WTC11 (cell line): ENCODE results near the gene ZNF598. TPM values are rescaled to one million over a fixed set of nuclear protein-coding genes. Genes with fewer than 3 reads are reported as not detected.

Source experiments
- ATAC-seq: fragments of 200-7000 bp; cut with Tn5 transposase; 2 replicates; pipeline ENCODE4 v1.10.0; 2021; ENCODE audit warnings: mild to moderate bottlenecking, moderate library complexity
- CTCF ChIA-PET: fragments of 300-600 bp; sonication (Branson Sonifier 250); formaldehyde crosslinking; loops from one replicate; lab custom pipeline; 2021; ENCODE audit warnings: antibody characterized with exemption; lab: Charles Lee
- POLR2A ChIA-PET: fragments of 350-600 bp; sonication (Branson Sonifier 250); formaldehyde crosslinking; loops from one replicate; lab custom pipeline; 2021; ENCODE audit warnings: antibody characterized with exemption; lab: Charles Lee
- DNase-seq: peaks from one replicate; pipeline ENCODE4 v3.0.0; 2021; ENCODE audit warnings: low spot score
- H3K27ac Mint-ChIP-seq: 2 replicates; pipeline ENCODE4 v1.8.0; 2021; ENCODE audit warnings: mixed read lengths
- H3K27me3 Mint-ChIP-seq: 2 replicates; pipeline ENCODE4 v1.8.0; 2021; ENCODE audit warnings: low read depth, mild to moderate bottlenecking, moderate library complexity, mixed read lengths
- H3K36me3 Mint-ChIP-seq: 2 replicates; pipeline ENCODE4 v1.8.0; 2021; ENCODE audit warnings: mixed read lengths
- H3K4me1 Mint-ChIP-seq: 2 replicates; pipeline ENCODE4 v1.8.0; 2022; ENCODE audit warnings: mixed read lengths
- H3K4me3 Mint-ChIP-seq: 2 replicates; pipeline ENCODE4 v1.8.0; 2021; ENCODE audit warnings: mild to moderate bottlenecking, moderate library complexity, mixed read lengths
- H3K9me3 Mint-ChIP-seq: 2 replicates; pipeline ENCODE4 v1.8.0; 2021; ENCODE audit warnings: mixed read lengths
- AFF4 ChIP-seq: sonication (generic); formaldehyde crosslinking; IDR thresholded peaks from 2 replicates; pipeline ENCODE4 v1.8.1; 2023; ENCODE audit warnings: mild to moderate bottlenecking, missing genetic modification reagents, borderline replicate concordance
- CREM ChIP-seq: sonication (generic); formaldehyde crosslinking; IDR thresholded peaks from 2 replicates; pipeline ENCODE4 v1.8.1; 2022; ENCODE audit warnings: mild to moderate bottlenecking, missing genetic modification reagents, moderate library complexity
- E2F1 ChIP-seq: sonication (generic); formaldehyde crosslinking; IDR thresholded peaks from 2 replicates; pipeline ENCODE4 v1.8.0; 2022; ENCODE audit warnings: mild to moderate bottlenecking, missing genetic modification reagents
- FOXK1 ChIP-seq: sonication (generic); formaldehyde crosslinking; IDR thresholded peaks from 2 replicates; pipeline ENCODE4 v1.8.0; 2022; ENCODE audit warnings: mild to moderate bottlenecking, moderate library complexity, missing genetic modification reagents
- FOXP1 ChIP-seq: sonication (generic); formaldehyde crosslinking; IDR thresholded peaks from 2 replicates; pipeline ENCODE4 v1.8.0; 2022; ENCODE audit warnings: missing genetic modification reagents, mild to moderate bottlenecking, moderate library complexity, borderline replicate concordance
- IRF1 ChIP-seq: sonication (generic); formaldehyde crosslinking; IDR thresholded peaks from 2 replicates; pipeline ENCODE4 v1.8.0; 2023; ENCODE audit warnings: missing genetic modification reagents
- JUN ChIP-seq: sonication (generic); formaldehyde crosslinking; IDR thresholded peaks from 2 replicates; pipeline ENCODE4 v1.8.0; 2023; ENCODE audit warnings: mild to moderate bottlenecking, missing genetic modification reagents
- MYBL2 ChIP-seq: sonication (generic); formaldehyde crosslinking; IDR thresholded peaks from 2 replicates; pipeline ENCODE4 v1.8.1; 2023; ENCODE audit warnings: mild to moderate bottlenecking, moderate library complexity, missing genetic modification reagents
- NFATC4 ChIP-seq: fragments of 250-450 bp; sonication (Bioruptor Pico); IDR thresholded peaks from 2 replicates; pipeline ENCODE4 v1.9.0; 2021; ENCODE audit warnings: mild to moderate bottlenecking
- NR2C2 ChIP-seq: sonication (generic); formaldehyde crosslinking; IDR thresholded peaks from 2 replicates; pipeline ENCODE4 v1.8.0; 2022; ENCODE audit warnings: mild to moderate bottlenecking, missing genetic modification reagents
- RELA ChIP-seq: sonication (generic); formaldehyde crosslinking; IDR thresholded peaks from 2 replicates; pipeline ENCODE4 v1.8.1; 2022; ENCODE audit warnings: missing genetic modification reagents, mild to moderate bottlenecking, borderline replicate concordance
- SMAD4 ChIP-seq: sonication (generic); formaldehyde crosslinking; IDR thresholded peaks from 2 replicates; pipeline ENCODE4 v1.8.0; 2022; ENCODE audit warnings: mild to moderate bottlenecking, missing genetic modification reagents
- USF1 ChIP-seq: sonication (generic); formaldehyde crosslinking; IDR thresholded peaks from 2 replicates; pipeline ENCODE4 v1.8.0; 2022; ENCODE audit warnings: mild to moderate bottlenecking, missing genetic modification reagents
- ZBTB21 ChIP-seq: sonication (generic); formaldehyde crosslinking; IDR thresholded peaks from 2 replicates; pipeline ENCODE4 v1.8.1; 2023; ENCODE audit warnings: mild to moderate bottlenecking, missing genetic modification reagents, borderline replicate concordance
- ZNF263 ChIP-seq: sonication (generic); formaldehyde crosslinking; IDR thresholded peaks from 2 replicates; pipeline ENCODE4 v1.8.1; 2022; ENCODE audit warnings: low read depth, mild to moderate bottlenecking, moderate library complexity, missing genetic modification reagents
- ZNF423 ChIP-seq: fragments of 250-450 bp; sonication (Bioruptor Pico); IDR thresholded peaks from 2 replicates; pipeline ENCODE4 v2.1.2; 2022; ENCODE audit warnings: mild to moderate bottlenecking, moderate library complexity
- ZSCAN18 ChIP-seq: fragments of 250-450 bp; sonication (Bioruptor Pico); IDR thresholded peaks from 2 replicates; pipeline ENCODE4 v2.1.2; 2022; ENCODE audit warnings: mild to moderate bottlenecking, moderate library complexity
- total RNA-seq: library from RNA; stranded (reverse); gene quantifications from 3 replicates; pipeline ENCODE4 v1.2.3, GENCODE V29; 2021
- TF ChIP-seq, protein P1 (sequence below): fragments of 250-450 bp; sonication (Bioruptor Pico); IDR thresholded peaks from 2 replicates; pipeline ENCODE4 v1.9.0; 2021; ENCODE audit warnings: mild to moderate bottlenecking, borderline replicate concordance
- TF ChIP-seq, protein P2 (sequence below): sonication (generic); formaldehyde crosslinking; IDR thresholded peaks from 2 replicates; pipeline ENCODE4 v1.8.1; 2023; ENCODE audit warnings: mild to moderate bottlenecking, missing genetic modification reagents, moderate library complexity

The ZNF598 gene
- total RNA-seq, 1 experiment from 2014 or later: 66.4 TPM

GRCh38 chr16:1972490-1972877, 37.1 kb downstream of the ZNF598 start:
- peak overlapping the region; percentile 98 for H3K4me3 Mint-ChIP-seq
- H3K9me3 Mint-ChIP-seq: no peaks in the 10 kb centered on the region
- ChIA-PET CTCF (interaction anchor here (1.3 to 1.4 kb wide), 2 partner anchors 32 to 50 kb away, joined by 4 to 9 read pairs; no protein-coding TSS in a partner anchor), POLR2A (interaction anchor here (0.9 to 2.6 kb wide), 3 partner anchors 11 to 76 kb away, joined by 3 to 10 read pairs (median 4); partner anchors contain the start of gene TSC2)
- DNase-seq: no peak
- H3K4me1 Mint-ChIP-seq: peaks cover 15% of the 10 kb centered on the region
- peaks cover 10% of the 10 kb centered on the region for H3K36me3 Mint-ChIP-seq
- H3K27me3 Mint-ChIP-seq: no peaks in the 10 kb centered on the region
- no peak overlapping the region for H3K27ac Mint-ChIP-seq
- no peak for TF ChIP-seq E2F1 (CRISPR knock-in tag)
- TF ChIP-seq CREM (CRISPR knock-in tag): no peak
- TF ChIP-seq NFATC4 (CRISPR knock-in tag): no peak
- 0 out of 2 replicates have a peak, but pooled peaks have one; percentile 6 for ATAC-seq

DNA sequence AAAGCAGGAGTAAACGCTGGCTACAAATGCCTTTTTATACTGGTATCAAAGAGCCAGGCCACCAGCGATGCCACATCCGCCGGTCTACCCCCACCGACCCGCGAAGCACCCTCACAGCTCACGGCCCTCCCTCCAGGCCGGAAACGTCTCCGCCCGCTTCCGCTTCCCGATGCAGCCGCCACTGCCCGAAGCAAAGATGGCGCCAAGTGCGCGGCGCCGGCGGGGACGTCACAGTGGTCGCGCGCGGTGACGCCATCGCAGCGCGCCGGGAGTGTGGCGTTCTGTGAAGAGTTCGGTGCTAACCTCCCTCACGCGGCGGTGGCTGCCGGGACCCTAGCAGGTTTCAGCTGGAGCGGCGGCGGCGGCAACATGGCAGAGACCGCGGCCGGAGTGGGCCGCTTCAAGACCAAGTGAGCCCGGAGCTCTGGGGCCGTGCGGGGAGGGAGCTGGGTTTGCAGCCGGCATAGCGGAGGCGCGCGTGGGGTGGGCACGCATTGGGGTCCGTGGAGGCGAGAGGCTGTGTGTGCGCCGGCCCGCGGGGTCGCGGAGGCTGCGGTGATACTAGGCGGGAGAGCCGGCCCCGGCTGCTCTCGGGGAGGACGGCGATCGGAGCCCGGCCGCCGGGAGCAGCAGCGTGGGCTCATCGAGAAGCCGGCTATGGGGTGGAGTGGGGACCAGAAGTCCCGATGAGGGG, 37.7 kb downstream of the ZNF598 start, which contains the start of gene TBL3:
Gene TBL3, plus strand, starts transcription at position 258 of the 694 bp plus-strand sequence. Its CDS starts 112 bp downstream, at position 370.
- Mint-ChIP-seq H3K27me3 (no peaks in the 10 kb centered on the region), H3K4me3 (peak within 1 kb of the TSS; percentile 98), H3K4me1 (peaks cover 15% of the 10 kb centered on the region), H3K36me3 (peaks cover 10% of the 10 kb centered on the region), H3K9me3 (no peaks in the 10 kb centered on the region), H3K27ac (peak within 1 kb of the TSS; percentile 99)
- peak; percentile 88 for ATAC-seq
- POLR2A ChIA-PET: interaction anchor here (0.9 to 2.6 kb wide), 6 partner anchors 11 to 189 kb away, joined by 3 to 10 read pairs (median 3); partner anchors contain the start of genes NUBP2, SPSB3, TRAF7 and TSC2
- CTCF ChIA-PET: interaction anchor here (0.5 to 1.4 kb wide), 10 partner anchors 26 to 1191 kb away, joined by 3 to 9 read pairs (median 3); partner anchors contain the start of gene PGP
- peak; percentile 92 for DNase-seq
- TF ChIP-seq, protein P1, sequence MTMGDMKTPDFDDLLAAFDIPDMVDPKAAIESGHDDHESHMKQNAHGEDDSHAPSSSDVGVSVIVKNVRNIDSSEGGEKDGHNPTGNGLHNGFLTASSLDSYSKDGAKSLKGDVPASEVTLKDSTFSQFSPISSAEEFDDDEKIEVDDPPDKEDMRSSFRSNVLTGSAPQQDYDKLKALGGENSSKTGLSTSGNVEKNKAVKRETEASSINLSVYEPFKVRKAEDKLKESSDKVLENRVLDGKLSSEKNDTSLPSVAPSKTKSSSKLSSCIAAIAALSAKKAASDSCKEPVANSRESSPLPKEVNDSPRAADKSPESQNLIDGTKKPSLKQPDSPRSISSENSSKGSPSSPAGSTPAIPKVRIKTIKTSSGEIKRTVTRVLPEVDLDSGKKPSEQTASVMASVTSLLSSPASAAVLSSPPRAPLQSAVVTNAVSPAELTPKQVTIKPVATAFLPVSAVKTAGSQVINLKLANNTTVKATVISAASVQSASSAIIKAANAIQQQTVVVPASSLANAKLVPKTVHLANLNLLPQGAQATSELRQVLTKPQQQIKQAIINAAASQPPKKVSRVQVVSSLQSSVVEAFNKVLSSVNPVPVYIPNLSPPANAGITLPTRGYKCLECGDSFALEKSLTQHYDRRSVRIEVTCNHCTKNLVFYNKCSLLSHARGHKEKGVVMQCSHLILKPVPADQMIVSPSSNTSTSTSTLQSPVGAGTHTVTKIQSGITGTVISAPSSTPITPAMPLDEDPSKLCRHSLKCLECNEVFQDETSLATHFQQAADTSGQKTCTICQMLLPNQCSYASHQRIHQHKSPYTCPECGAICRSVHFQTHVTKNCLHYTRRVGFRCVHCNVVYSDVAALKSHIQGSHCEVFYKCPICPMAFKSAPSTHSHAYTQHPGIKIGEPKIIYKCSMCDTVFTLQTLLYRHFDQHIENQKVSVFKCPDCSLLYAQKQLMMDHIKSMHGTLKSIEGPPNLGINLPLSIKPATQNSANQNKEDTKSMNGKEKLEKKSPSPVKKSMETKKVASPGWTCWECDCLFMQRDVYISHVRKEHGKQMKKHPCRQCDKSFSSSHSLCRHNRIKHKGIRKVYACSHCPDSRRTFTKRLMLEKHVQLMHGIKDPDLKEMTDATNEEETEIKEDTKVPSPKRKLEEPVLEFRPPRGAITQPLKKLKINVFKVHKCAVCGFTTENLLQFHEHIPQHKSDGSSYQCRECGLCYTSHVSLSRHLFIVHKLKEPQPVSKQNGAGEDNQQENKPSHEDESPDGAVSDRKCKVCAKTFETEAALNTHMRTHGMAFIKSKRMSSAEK: no peak
- TF ChIP-seq ZBTB21 (CRISPR knock-in tag): peak; percentile 93; the same call in 1 of the 2 replicates
- TF ChIP-seq FOXK1 (CRISPR knock-in tag): peak; percentile 99
- TF ChIP-seq, protein P2, sequence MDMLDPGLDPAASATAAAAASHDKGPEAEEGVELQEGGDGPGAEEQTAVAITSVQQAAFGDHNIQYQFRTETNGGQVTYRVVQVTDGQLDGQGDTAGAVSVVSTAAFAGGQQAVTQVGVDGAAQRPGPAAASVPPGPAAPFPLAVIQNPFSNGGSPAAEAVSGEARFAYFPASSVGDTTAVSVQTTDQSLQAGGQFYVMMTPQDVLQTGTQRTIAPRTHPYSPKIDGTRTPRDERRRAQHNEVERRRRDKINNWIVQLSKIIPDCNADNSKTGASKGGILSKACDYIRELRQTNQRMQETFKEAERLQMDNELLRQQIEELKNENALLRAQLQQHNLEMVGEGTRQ (CRISPR knock-in tag): peak; percentile 68
- 0 out of 2 replicates have a peak, but pooled peaks have one; percentile 16 for TF ChIP-seq ZNF263
- no peak for TF ChIP-seq ZNF423 (CRISPR knock-in tag)
- no peak for TF ChIP-seq JUN (CRISPR knock-in tag)
- TF ChIP-seq CREM (CRISPR knock-in tag): peak; percentile 100
- no peak for TF ChIP-seq RELA (CRISPR knock-in tag)
- 0 out of 2 replicates have a peak, but pooled peaks have one; percentile 56 for TF ChIP-seq NR2C2
- 0 out of 2 replicates have a peak, but pooled peaks have one; percentile 50 for TF ChIP-seq USF1
- TF ChIP-seq SMAD4: peak; percentile 75; the same call in 1 of the 2 replicates
- TF ChIP-seq AFF4 (CRISPR knock-in tag): no peak
- TF ChIP-seq ZSCAN18 (CRISPR knock-in tag): no peak
- peak; percentile 45; the same call in 1 of the 2 replicates for TF ChIP-seq MYBL2 (CRISPR knock-in tag)
- TF ChIP-seq IRF1 (CRISPR knock-in tag): 0 out of 2 replicates have a peak, but pooled peaks have one; percentile 36
- peak; percentile 89 for TF ChIP-seq FOXP1
